Urinary bladder (tissue), 4 donors: ENCODE measurements around the gene SUSD3. TPM values are rescaled to one million over a fixed set of nuclear protein-coding genes. Genes with fewer than 3 reads are reported as not detected.

ENCODE experiments used
- DNase-seq: peaks from one replicate; pipeline ENCODE4 v3.0.0-alpha.2; 2015; ENCODE audit errors: extremely low spot score
- H3K27ac ChIP-seq: one replicate; pipeline ENCODE4 v1.5.1; 2013; ENCODE audit warnings: low read depth, mild to moderate bottlenecking, moderate library complexity
- H3K36me3 ChIP-seq: one replicate; pipeline ENCODE4 v1.6.1; 2013; ENCODE audit warnings: mild to moderate bottlenecking, moderate library complexity; ENCODE audit not compliant: insufficient read depth
- H3K4me1 ChIP-seq: one replicate; pipeline ENCODE4 v1.6.1; 2013; ENCODE audit warnings: mild to moderate bottlenecking, moderate library complexity; ENCODE audit not compliant: insufficient read depth
- H3K4me3 ChIP-seq: one replicate; pipeline ENCODE4 v1.5.1; 2013; ENCODE audit warnings: low read depth, low read length
- WGBS: extraction: QIAGEN DNeasy Blood & Tissue Kit; methylation state at CpG from one replicate; pipeline ENCODE4 v1.1.7; 2013; 5-methylcytosine and 5-hydroxymethylcytosine counted together
- polyA plus RNA-seq: library from polyadenylated mRNA; stranded (reverse); fragments of 200-250 nt; gene quantifications from one replicate; pipeline ENCODE4 v1.2.3, GENCODE V29; 2013
- total RNA-seq: library from RNA; depleted of rRNA; stranded (reverse); fragments of >200 nt; gene quantifications from one replicate; pipeline ENCODE4 v1.2.3, GENCODE V29; 2014
- donor health status: healthy with polysubstance abuse.
- donor health status: healthy.

Gene SUSD3
- total and polyA plus RNA-seq, 2 donors = 1.5 to 1.9 TPM

DNA sequence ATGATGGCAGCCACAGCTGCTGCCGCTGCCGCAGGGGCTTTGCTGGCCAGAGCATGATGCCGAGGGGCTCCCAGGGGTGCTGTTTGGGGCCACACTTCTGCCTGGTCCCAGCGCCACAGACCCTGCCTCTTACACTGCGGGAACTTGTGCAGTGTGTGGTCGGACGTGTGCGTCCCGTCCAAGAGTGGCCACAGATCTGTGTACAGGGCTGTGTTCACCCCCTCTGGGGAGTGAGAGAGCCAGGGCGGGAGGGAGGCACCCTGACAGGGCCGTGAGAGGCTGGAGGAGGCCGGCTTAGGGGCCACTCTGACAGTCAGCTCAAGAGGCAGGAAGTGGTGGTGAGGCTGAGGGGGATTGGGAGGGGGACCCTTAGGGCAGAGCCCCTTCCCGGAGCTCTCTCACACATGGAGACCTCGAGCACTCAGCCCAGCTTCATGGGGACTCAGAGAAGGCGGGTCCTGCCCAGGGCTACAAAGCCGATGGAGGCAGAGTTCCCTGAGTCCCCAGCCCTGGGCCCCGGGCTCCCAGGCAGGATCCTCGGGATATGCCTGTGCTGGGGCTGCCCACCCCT, 24.4 kb downstream of the SUSD3 start:
- H3K27ac ChIP-seq = no peak overlapping the region
- 57% methylated on average over 18 of the region's 18 CpGs for WGBS
- DNase-seq = no peak

DNA sequence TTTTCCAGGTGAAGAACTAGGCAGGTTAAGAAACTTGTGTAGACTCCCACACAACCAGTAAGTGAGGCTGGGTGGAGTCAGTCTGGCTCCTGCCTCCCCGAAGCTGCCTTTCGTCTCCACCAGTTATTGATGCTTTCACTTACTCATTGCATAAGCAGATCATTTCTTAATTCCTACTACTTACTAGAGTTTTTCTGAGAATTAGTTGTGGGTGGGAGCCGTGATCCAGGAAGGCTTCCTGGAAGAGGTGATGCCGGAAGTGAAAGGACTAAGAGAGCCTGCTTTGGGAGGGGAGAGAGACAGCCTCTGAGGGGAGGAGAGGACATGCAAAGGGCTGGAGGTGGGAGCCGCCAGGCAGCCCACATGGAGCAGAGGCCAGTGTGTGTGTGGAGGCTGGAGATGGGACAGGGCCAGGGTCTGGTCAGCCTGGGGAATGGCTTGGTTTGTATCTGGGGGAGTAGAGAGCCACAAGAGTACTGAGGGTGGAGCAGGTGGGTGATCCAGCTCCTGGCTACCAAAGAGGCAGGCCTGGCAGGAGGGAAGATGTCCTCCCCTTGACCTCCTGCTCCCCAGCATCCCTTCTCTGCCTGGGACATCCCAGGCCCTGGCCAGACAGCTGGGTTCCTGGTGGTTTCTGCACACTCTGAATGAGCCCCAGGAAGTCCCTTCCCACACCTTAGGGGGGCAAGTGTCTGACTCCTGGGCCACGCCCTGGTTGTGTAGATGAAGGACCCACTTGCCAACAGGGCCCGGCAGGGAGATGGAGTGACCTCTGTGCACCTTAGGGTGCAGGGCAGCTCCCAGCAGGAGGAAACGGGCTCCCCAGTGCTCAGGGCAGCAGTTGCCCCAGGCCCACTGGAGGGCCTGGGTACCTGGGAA, 25.3 kb downstream of the SUSD3 start:
- H3K27ac ChIP-seq = no peak overlapping the region
- H3K4me3 ChIP-seq = no peak overlapping the region
- no peak for DNase-seq
- H3K36me3 ChIP-seq = no peaks in the 10 kb centered on the region
- WGBS = 85% methylated on average over 8 of the region's 8 CpGs
- no peaks in the 10 kb centered on the region for H3K4me1 ChIP-seq

More for the DNA sequence above, 24.4 kb downstream of the SUSD3 start:
- Histone ChIP-seq H3K4me1 (no peaks in the 10 kb centered on the region), H3K36me3 (no peaks in the 10 kb centered on the region), H3K4me3 (no peak overlapping the region)

DNA sequence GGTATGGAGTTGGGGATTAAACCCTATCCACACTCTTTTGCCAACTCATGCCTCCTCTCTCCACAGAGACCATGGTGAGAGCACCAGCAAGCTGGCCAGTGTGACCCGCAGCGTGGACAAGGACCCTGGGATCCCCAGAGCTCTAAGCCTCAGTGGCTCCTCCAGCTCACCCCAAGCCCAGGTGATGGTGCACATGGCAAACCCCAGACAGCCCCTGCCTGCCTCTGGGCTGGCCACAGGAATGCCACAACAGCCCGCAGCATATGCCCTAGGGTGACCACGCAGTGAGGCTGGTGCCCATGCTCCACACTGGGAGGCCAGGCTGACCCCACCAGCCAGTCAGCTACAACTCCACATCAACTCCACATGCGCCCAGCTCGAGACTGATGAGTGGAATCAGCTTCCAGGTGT, 26.0 kb downstream of the SUSD3 start:
- Histone ChIP-seq H3K27ac (no peak overlapping the region), H3K4me3 (no peak overlapping the region), H3K36me3 (no peaks in the 10 kb centered on the region), H3K4me1 (no peaks in the 10 kb centered on the region)
- WGBS = 95% methylated on average over 6 of the region's 6 CpGs
- DNase-seq = no peak

DNA sequence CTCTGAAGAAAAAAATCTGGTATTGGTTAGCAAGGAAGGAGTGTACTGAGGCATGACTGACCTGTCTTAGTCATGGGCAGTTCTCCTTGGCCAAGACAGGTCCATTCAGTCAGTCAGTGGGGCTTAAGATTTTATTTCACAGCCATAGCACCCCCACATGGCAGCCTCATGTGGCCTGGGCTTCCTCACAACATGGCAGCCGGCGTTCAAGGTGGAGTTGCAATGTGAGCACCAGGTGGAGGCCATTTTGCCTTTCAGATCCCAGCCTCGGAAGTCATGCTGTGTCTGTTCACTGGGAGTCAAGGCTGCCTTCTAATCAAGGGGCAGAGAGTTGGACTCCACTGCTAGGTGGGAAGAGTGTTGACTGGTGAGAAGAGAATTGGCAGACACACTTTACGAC, 27.2 kb downstream of the SUSD3 start:
- Histone ChIP-seq H3K27ac (no peak overlapping the region), H3K36me3 (no peaks in the 10 kb centered on the region), H3K4me1 (no peaks in the 10 kb centered on the region), H3K4me3 (no peak overlapping the region)
- 97% methylated on average over 4 of the region's 4 CpGs for WGBS
- DNase-seq = no peak

DNA sequence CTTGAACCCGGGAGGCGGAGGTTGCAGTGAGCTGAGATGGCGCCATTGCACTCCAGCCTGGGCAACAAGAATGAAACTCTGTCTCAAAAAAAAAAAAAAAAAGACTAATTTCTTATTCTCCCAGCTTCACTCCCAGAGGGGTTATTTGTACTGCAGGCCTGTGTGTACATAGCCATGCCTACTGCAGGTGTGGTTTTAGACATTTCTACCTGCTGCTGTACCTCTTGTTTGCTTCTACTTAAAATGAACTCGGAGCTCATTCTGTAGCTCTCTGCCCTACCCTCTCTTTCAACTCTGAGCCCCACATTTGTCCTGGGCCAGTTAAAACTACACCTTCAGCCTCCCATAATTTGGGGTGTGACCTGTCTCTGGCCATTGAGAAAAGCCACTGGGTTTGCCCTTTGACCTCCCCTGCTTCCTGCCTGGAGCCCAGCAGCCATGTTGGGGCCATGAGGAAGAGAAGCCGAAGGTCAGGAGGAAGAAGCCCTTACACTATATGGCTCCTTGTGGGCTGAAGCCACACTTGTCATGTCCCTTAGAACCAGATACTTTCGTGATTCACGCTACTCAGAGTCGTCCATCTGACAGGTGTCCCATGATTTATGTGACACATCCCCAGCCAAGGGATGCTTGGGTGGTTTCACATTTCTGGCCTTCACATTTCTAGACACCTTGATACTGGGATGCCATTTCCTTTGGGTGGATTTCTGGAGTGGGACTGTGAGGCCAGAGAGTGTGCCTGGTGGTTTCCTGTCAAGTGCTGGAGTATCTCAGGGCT, 28.1 kb downstream of the SUSD3 start:
- 92% methylated on average over 8 of the region's 8 CpGs for WGBS
- Histone ChIP-seq H3K4me1 (no peaks in the 10 kb centered on the region), H3K27ac (no peak overlapping the region), H3K4me3 (no peak overlapping the region), H3K36me3 (no peaks in the 10 kb centered on the region)
- DNase-seq = no peak

DNA sequence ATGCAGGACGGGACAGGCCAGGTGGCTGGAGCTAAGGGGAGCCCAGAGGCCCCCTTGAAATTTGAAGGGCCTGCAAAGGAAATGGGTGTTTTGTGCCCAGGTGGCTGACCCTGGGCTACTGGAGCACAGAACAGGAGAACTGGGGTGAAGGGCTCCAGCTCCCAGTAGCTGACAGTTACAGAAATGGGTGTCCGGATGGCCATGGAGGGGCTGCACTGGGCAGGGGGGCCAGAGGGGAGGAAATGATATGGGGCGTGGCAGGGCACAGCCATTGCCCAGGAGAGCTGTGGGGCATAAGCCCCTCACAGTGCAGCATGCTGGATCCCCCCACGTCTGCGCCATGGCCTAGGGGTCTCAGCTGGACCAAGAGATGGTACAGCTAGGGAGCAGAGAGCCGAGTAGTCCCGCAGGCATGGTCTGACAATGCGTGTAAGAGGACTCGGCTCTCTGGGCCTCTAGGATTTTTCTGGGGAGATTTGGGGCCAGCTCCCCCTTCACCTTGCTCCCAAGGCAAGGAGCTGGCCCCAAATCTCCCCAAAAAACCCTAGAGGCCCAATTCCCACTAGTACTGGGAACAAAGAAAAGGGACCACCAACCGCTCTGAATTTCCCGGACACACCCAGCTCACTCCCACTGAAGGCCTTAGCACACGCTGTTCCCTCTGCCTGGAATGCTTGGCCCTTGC, 29.6 kb downstream of the SUSD3 start:
- H3K36me3 ChIP-seq = no peaks in the 10 kb centered on the region
- DNase-seq = no peak
- no peak overlapping the region for H3K4me3 ChIP-seq
- H3K27ac ChIP-seq = no peak overlapping the region
- H3K4me1 ChIP-seq = no peaks in the 10 kb centered on the region
- 98% methylated on average over 12 of the region's 12 CpGs for WGBS

DNA sequence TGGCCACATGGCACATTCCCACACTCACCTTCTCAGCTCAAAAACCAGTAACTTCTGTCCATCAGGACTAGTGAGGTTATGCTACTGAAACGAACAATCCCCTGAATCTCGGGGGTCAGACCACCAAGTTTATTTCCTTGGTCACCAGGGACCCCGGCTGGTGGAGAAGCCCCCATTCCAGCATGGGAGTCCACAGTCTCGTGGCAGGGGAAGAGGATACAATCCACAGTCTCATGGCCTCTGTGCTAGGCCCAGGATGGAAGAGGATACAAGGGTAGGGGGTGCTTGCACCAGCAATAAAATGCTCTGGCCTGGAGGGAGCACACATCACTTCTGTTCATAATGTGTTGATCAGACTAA, 30.1 kb downstream of the SUSD3 start:
- H3K4me1 ChIP-seq = no peaks in the 10 kb centered on the region
- H3K27ac ChIP-seq = no peak overlapping the region
- WGBS = 97% methylated on average over 4 of the region's 4 CpGs
- DNase-seq = no peak
- no peak overlapping the region for H3K4me3 ChIP-seq
- no peaks in the 10 kb centered on the region for H3K36me3 ChIP-seq

DNA sequence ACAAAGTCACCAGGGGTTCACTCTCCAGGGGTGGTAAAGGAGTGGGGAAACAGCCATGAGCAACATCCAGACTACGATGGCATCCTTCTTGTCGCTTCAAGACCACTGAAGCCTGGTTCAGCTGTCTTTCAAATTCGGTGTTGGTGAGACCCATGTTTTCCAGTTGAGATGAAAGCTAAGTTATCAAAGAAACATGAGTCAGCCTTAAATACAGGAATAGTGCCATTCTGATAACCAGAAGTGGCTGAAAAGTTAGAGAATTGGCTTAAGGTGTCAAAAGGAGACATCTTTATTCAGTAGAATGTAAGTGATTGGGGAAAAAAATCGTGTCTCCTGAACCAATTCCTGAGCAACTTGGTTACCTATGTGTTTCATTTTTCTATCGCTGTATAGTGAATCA, 30.5 kb downstream of the SUSD3 start:
- 90% methylated on average over 5 of the region's 5 CpGs for WGBS
- no peaks in the 10 kb centered on the region for H3K36me3 ChIP-seq
- H3K4me3 ChIP-seq = no peak overlapping the region
- H3K27ac ChIP-seq = no peak overlapping the region
- DNase-seq = no peak
- no peaks in the 10 kb centered on the region for H3K4me1 ChIP-seq

DNA sequence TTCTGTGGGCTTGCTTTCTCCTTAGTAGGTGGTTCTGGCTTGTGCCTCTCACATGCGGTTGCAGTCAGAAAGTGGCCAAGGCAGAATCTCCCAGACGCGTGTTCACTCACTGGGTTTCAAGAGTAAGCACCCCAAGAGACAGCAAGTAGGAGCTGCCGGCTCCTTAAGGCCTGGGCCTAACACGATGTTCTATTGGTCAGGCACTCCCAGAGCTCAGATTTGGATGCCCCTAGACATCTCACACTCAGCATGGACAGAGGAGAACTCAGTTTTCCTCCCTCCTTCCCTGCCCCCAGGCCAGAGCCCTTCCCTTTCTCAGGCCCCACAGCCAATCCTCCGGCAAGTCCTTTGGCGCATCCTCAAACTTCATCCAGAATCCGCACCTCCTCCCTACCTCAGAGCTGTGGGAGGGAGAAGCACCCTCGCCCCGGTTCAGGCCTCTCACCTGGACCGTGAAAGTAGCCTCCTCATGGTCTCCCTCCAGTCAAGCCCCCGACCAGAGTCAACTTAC, 31.0 kb downstream of the SUSD3 start:
- 85% methylated on average over 12 of the region's 12 CpGs for WGBS
- no peaks in the 10 kb centered on the region for H3K36me3 ChIP-seq
- no peaks in the 10 kb centered on the region for H3K4me1 ChIP-seq
- H3K27ac ChIP-seq = no peak overlapping the region
- H3K4me3 ChIP-seq = no peak overlapping the region
- no peak for DNase-seq

DNA sequence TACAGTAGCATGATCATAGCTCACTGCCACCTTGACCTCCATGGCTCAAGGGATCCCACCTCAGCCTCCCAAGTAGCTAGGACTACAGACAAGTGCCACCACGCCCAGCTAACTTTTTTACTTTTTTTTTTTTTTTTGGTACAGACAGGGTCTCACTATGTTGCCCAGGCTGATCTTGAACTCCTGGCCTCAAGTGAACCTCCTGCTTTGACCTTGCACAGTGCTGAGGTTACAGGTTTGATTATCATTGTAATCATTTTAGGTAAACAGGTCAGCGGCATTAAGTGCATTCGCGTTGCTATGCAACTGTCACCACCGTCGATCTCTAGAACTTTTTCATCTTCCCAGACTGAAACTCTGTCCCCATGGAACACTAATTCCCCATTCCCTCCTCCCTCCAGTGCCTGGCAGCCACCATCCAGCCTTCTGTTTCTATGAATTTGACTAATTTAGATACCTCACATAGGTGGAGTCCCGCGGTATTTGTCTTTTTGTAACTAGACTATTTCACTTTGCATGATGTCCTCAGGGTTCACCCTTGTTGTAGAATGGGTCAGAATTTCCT, 31.7 kb downstream of the SUSD3 start:
- Histone ChIP-seq H3K36me3 (no peaks in the 10 kb centered on the region), H3K4me1 (no peaks in the 10 kb centered on the region), H3K4me3 (no peak overlapping the region), H3K27ac (no peak overlapping the region)
- WGBS = 83% methylated on average over 8 of the region's 8 CpGs
- DNase-seq = no peak

DNA sequence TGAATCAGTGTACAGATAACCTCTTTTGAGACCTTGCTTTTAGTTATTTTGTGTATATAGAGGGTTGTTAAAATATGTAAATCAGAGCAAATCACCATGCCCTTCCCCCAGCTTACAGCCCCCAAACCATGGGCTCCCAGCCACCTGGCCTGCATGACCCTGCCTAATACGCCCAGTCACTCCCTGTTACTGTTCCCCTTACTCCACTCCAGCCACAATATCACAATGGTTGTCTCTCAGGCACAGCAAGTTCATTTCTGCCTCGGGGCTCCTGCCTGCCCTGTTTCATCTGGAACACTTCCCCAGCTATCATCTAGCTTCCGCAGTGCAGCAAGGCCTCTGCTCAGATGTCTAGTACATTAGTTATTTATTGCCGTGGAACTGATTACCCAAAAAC, 32.6 kb downstream of the SUSD3 start:
- WGBS = 89% methylated on average over 4 of the region's 4 CpGs
- no peak overlapping the region for H3K4me3 ChIP-seq
- no peak overlapping the region for H3K27ac ChIP-seq
- no peak for DNase-seq
- H3K36me3 ChIP-seq = no peaks in the 10 kb centered on the region
- H3K4me1 ChIP-seq = no peaks in the 10 kb centered on the region

DNA sequence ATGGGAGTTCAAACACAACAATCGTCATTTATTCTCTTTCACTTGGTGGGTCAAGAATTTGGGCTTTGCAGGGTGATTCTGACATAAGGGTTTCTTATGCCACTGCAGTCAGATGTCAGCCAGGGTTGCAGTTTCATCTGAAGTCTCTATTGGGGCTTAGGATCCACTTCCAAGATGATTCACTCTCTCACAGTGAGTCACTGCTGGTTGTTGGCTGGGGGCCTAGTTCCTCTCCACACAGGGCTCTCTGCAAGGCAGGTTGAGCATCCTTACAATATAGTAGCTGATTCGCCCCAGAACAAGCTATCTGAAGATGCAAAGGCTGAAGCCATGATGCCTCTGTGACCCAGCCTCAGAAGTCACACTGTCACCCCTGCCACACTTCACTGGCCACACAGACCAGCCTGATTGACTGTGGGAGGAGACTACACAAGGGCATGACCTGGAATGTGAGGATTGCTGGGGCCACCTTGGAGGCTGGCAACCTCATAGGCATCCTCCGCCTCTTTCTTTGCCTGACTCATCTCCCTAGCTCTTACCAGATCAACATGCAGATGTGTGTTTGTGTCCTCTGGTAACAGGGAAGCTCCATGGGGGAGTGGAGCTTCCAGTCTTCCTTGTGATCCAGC, 33.1 kb downstream of the SUSD3 start:
- Histone ChIP-seq H3K4me1 (no peaks in the 10 kb centered on the region), H3K36me3 (no peaks in the 10 kb centered on the region), H3K27ac (no peak overlapping the region), H3K4me3 (no peak overlapping the region)
- WGBS = 69% methylated on average over 3 of the region's 3 CpGs
- DNase-seq = no peak
